Peyer's patch (tissue), 4 donors: ENCODE data around the gene MAPK14. TPM values are rescaled to one million over a fixed set of nuclear protein-coding genes. Genes with fewer than 3 reads are reported as not detected.
A peak's percentile ranks its signal among the peaks of the same experiment; 100 is the strongest.

Experiments
- DNase-seq, 3 donors: peaks; one replicate each; pipeline ENCODE4 v3.0.0-alpha.2; 2017 to 2019
- H3K27ac ChIP-seq, 4 donors: fragments of 200-600 bp; sonication (generic); one replicate each; pipeline ENCODE4 v1.5.1; 2016 to 2019
- H3K27me3 ChIP-seq, 2 donors: fragments of 200-600 bp; sonication (generic); one replicate each; pipeline ENCODE4 v1.5.1; 2019
- H3K36me3 ChIP-seq, 3 donors: fragments of 200-600 bp; sonication (generic); one replicate each; pipeline ENCODE4 v1.5.1; 2016 to 2019
- H3K4me1 ChIP-seq, 4 donors: fragments of 200-600 bp; sonication (generic); one replicate each; pipeline ENCODE4 v1.5.1; 2016 to 2019
- H3K4me3 ChIP-seq, 4 donors: fragments of 200-600 bp; sonication (generic); 1 replicate in 3 of 4; 2 replicates in 1 of 4; pipeline ENCODE4 v1.5.1; 2016 to 2019; ENCODE audit warnings: mild to moderate bottlenecking in 1 of 4
- H3K9me3 ChIP-seq, 4 donors: fragments of 200-600 bp; sonication (generic); one replicate each; pipeline ENCODE4 v1.5.1; 2016 to 2019; ENCODE audit warnings: mild to moderate bottlenecking in 1 of 4
- CTCF ChIP-seq, 6 experiments: fragments of 450-650 bp in 4 of 6; fragments of 200-600 bp in 2 of 6; sonication (generic) in 1 of 6; IDR thresholded peaks; one replicate each; pipeline ENCODE4 v1.5.1; 2017 to 2019; ENCODE audit warnings: antibody characterized with exemption in 6 of 6, mild to moderate bottlenecking in 3 of 6, moderate library complexity in 1 of 6
- POLR2A ChIP-seq, 2 donors: fragments of 450-650 bp; IDR thresholded peaks; one replicate each; pipeline ENCODE4 v1.5.1; 2017; ENCODE audit warnings: antibody characterized with exemption in 2 of 2, mild to moderate bottlenecking in 2 of 2, moderate library complexity in 2 of 2
- total RNA-seq, 4 donors: library from RNA; depleted of rRNA; stranded (reverse); fragments of >200 nt; gene quantifications; one replicate each; pipeline ENCODE4 v1.1.0, GENCODE V29; 2016

Gene MAPK14
- total RNA-seq, 4 donors from 2014 or later, result 64.4 to 109 (median 97.4) TPM

- DNase-seq, result no peak
- Histone ChIP-seq H3K27ac (peak overlapping the region in 1 of 4 donors; percentile 73), H3K9me3 (no peaks in the 10 kb centered on the region), H3K4me1 (peaks cover 0 to 44% (median 9%) of the 10 kb centered on the region in 4 donors), H3K27me3 (no peaks in the 10 kb centered on the region), H3K4me3 (no peak overlapping the region), H3K36me3 (no peaks in the 10 kb centered on the region)
- no peak for TF ChIP-seq CTCF (IDR thresholded peaks at IDR 0.05)
- TF ChIP-seq POLR2A (IDR thresholded peaks at IDR 0.05), result no peak
Observed at GRCh38 chr6:36069573-36069972, 42.0 kb downstream of the MAPK14 start.

- no peak for DNase-seq
- TF ChIP-seq POLR2A (IDR thresholded peaks at IDR 0.05) (no peak), CTCF (IDR thresholded peaks at IDR 0.05) (no peak)
- Histone ChIP-seq H3K9me3 (no peaks in the 10 kb centered on the region), H3K27me3 (no peaks in the 10 kb centered on the region), H3K4me3 (no peak overlapping the region), H3K36me3 (no peaks in the 10 kb centered on the region), H3K27ac (no peak overlapping the region), H3K4me1 (peaks cover 0 to 39% (median 9%) of the 10 kb centered on the region in 4 donors)
Observed at GRCh38 chr6:36070252-36070651, 42.6 kb downstream of the MAPK14 start.

GRCh38 chr6:36071281-36071680 lies 43.7 kb downstream of the MAPK14 start:
- Histone ChIP-seq H3K27ac (no peak overlapping the region), H3K9me3 (no peaks in the 10 kb centered on the region), H3K36me3 (peaks cover 0 to 6% (median 0%) of the 10 kb centered on the region in 3 donors), H3K4me1 (peaks cover 0 to 33% (median 7%) of the 10 kb centered on the region in 4 donors), H3K27me3 (no peaks in the 10 kb centered on the region), H3K4me3 (no peak overlapping the region)
- TF ChIP-seq CTCF (IDR thresholded peaks at IDR 0.05), result no peak
- no peak for TF ChIP-seq POLR2A (IDR thresholded peaks at IDR 0.05)
- DNase-seq, result no peak

- H3K36me3 ChIP-seq, result peaks cover 0 to 11% (median 0%) of the 10 kb centered on the region in 3 donors
- no peaks in the 10 kb centered on the region for H3K9me3 ChIP-seq
- H3K4me1 ChIP-seq, result peaks cover 0 to 29% (median 5%) of the 10 kb centered on the region in 4 donors
- TF ChIP-seq POLR2A (IDR thresholded peaks at IDR 0.05) (no peak), CTCF (IDR thresholded peaks at IDR 0.05) (no peak)
- no peak overlapping the region for H3K27ac ChIP-seq
- no peak overlapping the region for H3K4me3 ChIP-seq
- H3K27me3 ChIP-seq, result no peaks in the 10 kb centered on the region
- no peak for DNase-seq
Observed at GRCh38 chr6:36071714-36072113, 44.1 kb downstream of the MAPK14 start.

- Histone ChIP-seq H3K4me3 (no peak overlapping the region), H3K9me3 (no peaks in the 10 kb centered on the region), H3K4me1 (peaks cover 0 to 22% (median 5%) of the 10 kb centered on the region in 4 donors), H3K27ac (no peak overlapping the region), H3K27me3 (no peaks in the 10 kb centered on the region), H3K36me3 (peaks cover 0 to 17% (median 0%) of the 10 kb centered on the region in 3 donors)
- TF ChIP-seq POLR2A (IDR thresholded peaks at IDR 0.05) (no peak), CTCF (IDR thresholded peaks at IDR 0.05) (no peak)
- no peak for DNase-seq
Observed at GRCh38 chr6:36072681-36073080, 45.1 kb downstream of the MAPK14 start.

- H3K27ac ChIP-seq, result no peak overlapping the region
- peaks cover 0 to 18% (median 0%) of the 10 kb centered on the region in 3 donors for H3K36me3 ChIP-seq
- no peak for DNase-seq
- H3K4me3 ChIP-seq, result no peak overlapping the region
- TF ChIP-seq CTCF (IDR thresholded peaks at IDR 0.05) (no peak), POLR2A (IDR thresholded peaks at IDR 0.05) (no peak)
- H3K4me1 ChIP-seq, result peaks cover 0 to 13% (median 3%) of the 10 kb centered on the region in 4 donors
- H3K27me3 ChIP-seq, result no peaks in the 10 kb centered on the region
- H3K9me3 ChIP-seq, result no peaks in the 10 kb centered on the region
Observed at GRCh38 chr6:36073587-36073986, 46.0 kb downstream of the MAPK14 start.
